HepG2 (cell line): ENCODE results near the gene CTSA. TPM values are rescaled to one million over a fixed set of nuclear protein-coding genes. Genes with fewer than 3 reads are reported as not detected.
A peak's percentile ranks its signal among the peaks of the same experiment; 100 is the strongest.

Source experiments
- CHCHD3 ChIP-seq: sonication (generic); formaldehyde crosslinking; IDR thresholded peaks from 2 replicates; pipeline ENCODE4 v1.8.0; 2022; ENCODE audit warnings: mild to moderate bottlenecking, missing genetic modification reagents, moderate library complexity
- HOMEZ ChIP-seq: IDR thresholded peaks from 2 replicates; pipeline ENCODE4 v1.6.1; 2016; ENCODE audit warnings: low read depth
- NFE2 ChIP-seq: sonication (generic); formaldehyde crosslinking; IDR thresholded peaks from 2 replicates; pipeline ENCODE4 v1.4.0; 2020; ENCODE audit warnings: missing genetic modification reagents
- NFE2L2 ChIP-seq: fragments of 150-350 bp; IDR thresholded peaks from 2 replicates; pipeline ENCODE4 v1.6.1; 2014; ENCODE audit warnings: low read length
- PRMT3 ChIP-seq: sonication (generic); formaldehyde crosslinking; IDR thresholded peaks from 2 replicates; pipeline ENCODE4 v1.8.1; 2022; ENCODE audit warnings: low read depth, mild to moderate bottlenecking, moderate library complexity, missing genetic modification reagents, borderline replicate concordance
- RBM39 ChIP-seq: fragments of 200-400 bp; formaldehyde crosslinking; IDR thresholded peaks from one replicate; pipeline ENCODE4 v1.6.1; 2018; ENCODE audit warnings: antibody characterized with exemption, mild to moderate bottlenecking, low read depth, low read length; ENCODE audit not compliant: poor library complexity, severe bottlenecking
- RFXAP ChIP-seq: sonication (generic); formaldehyde crosslinking; IDR thresholded peaks from 2 replicates; pipeline ENCODE4 v1.4.0; 2020; ENCODE audit warnings: missing genetic modification reagents, borderline replicate concordance
- SIX1 ChIP-seq: sonication (generic); formaldehyde crosslinking; IDR thresholded peaks from 2 replicates; pipeline ENCODE4 v1.4.0; 2020; ENCODE audit warnings: missing genetic modification reagents, borderline replicate concordance
- SP4 ChIP-seq: sonication (generic); formaldehyde crosslinking; IDR thresholded peaks from 2 replicates; pipeline ENCODE4 v1.8.1; 2023; ENCODE audit warnings: mild to moderate bottlenecking, missing genetic modification reagents
- SRSF9 ChIP-seq: fragments of 200-400 bp; formaldehyde crosslinking; IDR thresholded peaks from 2 replicates; pipeline ENCODE4 v1.6.1; 2018; ENCODE audit warnings: borderline replicate concordance, mild to moderate bottlenecking, low read depth, low read length; ENCODE audit not compliant: insufficient read depth, poor library complexity, severe bottlenecking
- ZBED4 ChIP-seq: sonication (generic); formaldehyde crosslinking; IDR thresholded peaks from 2 replicates; pipeline ENCODE4 v1.4.0; 2020; ENCODE audit warnings: missing genetic modification reagents, borderline replicate concordance
- ZBTB25 ChIP-seq: IDR thresholded peaks from 2 replicates; pipeline ENCODE4 v1.6.1; 2018; ENCODE audit warnings: missing genetic modification reagents
- ZNF143 ChIP-seq: sonication (generic); formaldehyde crosslinking; IDR thresholded peaks from 2 replicates; pipeline ENCODE4 v1.4.0; 2020; ENCODE audit warnings: missing genetic modification reagents
- ZNF20 ChIP-seq: sonication (generic); formaldehyde crosslinking; IDR thresholded peaks from 2 replicates; pipeline ENCODE4 v1.4.0; 2020; ENCODE audit warnings: mild to moderate bottlenecking, moderate library complexity, missing genetic modification reagents
- ZNF615 ChIP-seq: sonication (generic); formaldehyde crosslinking; IDR thresholded peaks from 2 replicates; pipeline ENCODE4 v1.5.0; 2020; ENCODE audit warnings: mild to moderate bottlenecking, missing genetic modification reagents, borderline replicate concordance
- ZNF674 ChIP-seq: sonication (generic); formaldehyde crosslinking; IDR thresholded peaks from 2 replicates; pipeline ENCODE4 v1.5.0; 2020; ENCODE audit warnings: low read depth, mild to moderate bottlenecking, missing genetic modification reagents
- ZNF713 ChIP-seq: sonication (generic); formaldehyde crosslinking; IDR thresholded peaks from 2 replicates; pipeline ENCODE4 v1.4.0; 2020; ENCODE audit warnings: mild to moderate bottlenecking, missing genetic modification reagents
- ZNF784 ChIP-seq: sonication (generic); formaldehyde crosslinking; IDR thresholded peaks from 2 replicates; pipeline ENCODE4 v1.5.1; 2020; ENCODE audit warnings: missing genetic modification reagents, mild to moderate bottlenecking, borderline replicate concordance
- polyA plus RNA-seq, 8 experiments: library from polyadenylated mRNA; depleted of rRNA in 3 of 8; stranded (reverse) in 7 of 8; unstranded in 1 of 8; fragments of >200 nt; fragmentation: Illumina TruSeq in 4 of 8; extraction: Trizol in 4 of 8; gene quantifications; 2 replicates each; pipeline versions ENCODE4 v1.2.1 to v1.2.3, GENCODE V29; 2011 to 2016; ENCODE audit warnings: low read depth in 4 of 8, missing spikeins in 1 of 8, mixed read lengths in 1 of 8; ENCODE audit not compliant: insufficient read depth in 1 of 8
- total RNA-seq, 5 experiments: library from RNA; depleted of rRNA; stranded (reverse); fragments of >200 nt; fragmentation: Illumina TruSeq; extraction: Trizol; gene quantifications; 2 replicates each; pipeline ENCODE4 v1.2.3, GENCODE V29; 2016; ENCODE audit warnings: low read depth in 1 of 5

The CTSA gene
- total and polyA plus RNA-seq, 2 of the 13 experiments (the other 11 are each of a cell fraction or from before 2014, with no cell fraction given), result 202 to 231 TPM

GRCh38 chr20:45946149-45946970 lies 55.2 kb downstream of the CTSA start (continued):
- TF ChIP-seq ZBED4 (peak; percentile 76; the same call in 1 of the 2 replicates), SIX1 (CRISPR knock-in tag) (peak; percentile 52; the same call in 1 of the 2 replicates), RFXAP (0 out of 2 replicates have a peak, but pooled peaks have one; percentile 72), NFE2L2 (no peak), ZNF615 (CRISPR knock-in tag) (no peak), ZNF784 (CRISPR knock-in tag) (peak; percentile 92; the same call in 1 of the 2 replicates), RBM39 (peak; percentile 82), SP4 (no peak; the same call in 1 of the 2 replicates), PRMT3 (CRISPR knock-in tag) (peak; percentile 87; the same call in 1 of the 2 replicates), ZNF20 (no peak), ZBTB25 (peak; percentile 95), HOMEZ (peak; percentile 93), CHCHD3 (no peak), SRSF9 (no peak), NFE2 (no peak; the same call in 1 of the 2 replicates), ZNF143 (CRISPR knock-in tag) (0 out of 2 replicates have a peak, but pooled peaks have one; percentile 51), ZNF713 (CRISPR knock-in tag) (no peak), ZNF674 (CRISPR knock-in tag) (no peak)
